Neural progenitor cell (in vitro differentiated cells): Measurements from ENCODE around the gene AQP3.

Experiments
- EZH2 ChIP-seq: fragments of 200-600 bp; sonication (generic); IDR thresholded peaks from 2 replicates; pipeline ENCODE4 v1.6.1; 2017; ENCODE audit warnings: antibody characterized with exemption, mild to moderate bottlenecking, moderate library complexity
- EZH2phosphoT487 ChIP-seq: fragments of 200-600 bp; sonication (generic); IDR thresholded peaks from 2 replicates; pipeline ENCODE4 v1.6.1; 2017; ENCODE audit warnings: antibody characterized with exemption
- TF ChIP-seq, protein P1 (sequence below): fragments of 200-600 bp; sonication (generic); IDR thresholded peaks from 2 replicates; pipeline ENCODE4 v1.5.1; 2017; ENCODE audit warnings: antibody characterized with exemption, mild to moderate bottlenecking

- TF ChIP-seq, protein P1, sequence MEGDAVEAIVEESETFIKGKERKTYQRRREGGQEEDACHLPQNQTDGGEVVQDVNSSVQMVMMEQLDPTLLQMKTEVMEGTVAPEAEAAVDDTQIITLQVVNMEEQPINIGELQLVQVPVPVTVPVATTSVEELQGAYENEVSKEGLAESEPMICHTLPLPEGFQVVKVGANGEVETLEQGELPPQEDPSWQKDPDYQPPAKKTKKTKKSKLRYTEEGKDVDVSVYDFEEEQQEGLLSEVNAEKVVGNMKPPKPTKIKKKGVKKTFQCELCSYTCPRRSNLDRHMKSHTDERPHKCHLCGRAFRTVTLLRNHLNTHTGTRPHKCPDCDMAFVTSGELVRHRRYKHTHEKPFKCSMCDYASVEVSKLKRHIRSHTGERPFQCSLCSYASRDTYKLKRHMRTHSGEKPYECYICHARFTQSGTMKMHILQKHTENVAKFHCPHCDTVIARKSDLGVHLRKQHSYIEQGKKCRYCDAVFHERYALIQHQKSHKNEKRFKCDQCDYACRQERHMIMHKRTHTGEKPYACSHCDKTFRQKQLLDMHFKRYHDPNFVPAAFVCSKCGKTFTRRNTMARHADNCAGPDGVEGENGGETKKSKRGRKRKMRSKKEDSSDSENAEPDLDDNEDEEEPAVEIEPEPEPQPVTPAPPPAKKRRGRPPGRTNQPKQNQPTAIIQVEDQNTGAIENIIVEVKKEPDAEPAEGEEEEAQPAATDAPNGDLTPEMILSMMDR = no peak
- TF ChIP-seq EZH2 = no peak
- TF ChIP-seq EZH2phosphoT487 = no peak
Observed at GRCh38 chr9:33408087-33408486, 39.3 kb downstream of the AQP3 start.
